ENCODE measurements around the gene MRPL52. TPM values are rescaled to one million over a fixed set of nuclear protein-coding genes. Genes with fewer than 3 reads are reported as not detected.

The MRPL52 gene
- total RNA-seq, 1 donor from 2014 or later: 65.2 TPM

DNA sequence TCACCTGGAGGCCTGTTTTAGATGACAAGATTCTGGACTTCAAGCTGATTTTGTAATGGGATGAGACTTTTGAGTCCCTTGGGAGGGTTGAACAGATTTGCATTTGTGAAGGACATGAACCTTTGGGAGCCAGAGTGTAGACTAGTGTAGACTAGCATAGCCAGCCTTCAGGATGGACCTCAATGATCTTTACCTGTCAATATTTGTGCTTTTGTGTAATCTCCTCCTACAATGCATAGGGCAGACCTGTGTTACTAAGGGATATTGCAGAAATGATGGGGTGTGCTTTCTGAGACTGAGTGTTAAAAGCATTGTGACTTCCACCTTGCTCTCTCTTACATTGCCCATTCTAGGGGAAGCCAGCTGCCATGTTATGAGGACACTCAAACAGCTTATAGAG lies 32.0 kb downstream of the MRPL52 start:
- intact Hi-C loops (cut with DNase I): no loop called here
- Histone ChIP-seq H3K27me3 (ENCODE audit: low read depth) (no peaks in the 10 kb centered on the region), H3K4me1 (no peaks in the 10 kb centered on the region), H3K27ac (no peak overlapping the region), H3K9me3 (no peaks in the 10 kb centered on the region), H3K36me3 (no peaks in the 10 kb centered on the region), H3K4me3 (no peak overlapping the region)
- DNase-seq (no peak), ATAC-seq (no peak)
- no peak for TF ChIP-seq CTCF (IDR thresholded peaks at IDR 0.05)

- TF ChIP-seq CTCF (IDR thresholded peaks at IDR 0.05): no peak
- H3K27ac ChIP-seq: no peak overlapping the region
- no peaks in the 10 kb centered on the region for H3K36me3 ChIP-seq
- no peaks in the 10 kb centered on the region for H3K9me3 ChIP-seq
- DNase-seq (no peak), ATAC-seq (no peak)
- no peak overlapping the region for H3K4me3 ChIP-seq
- peaks cover 2% of the 10 kb centered on the region for H3K4me1 ChIP-seq
- intact Hi-C loops (cut with DNase I): no loop called here
- H3K27me3 ChIP-seq (ENCODE audit: low read depth): no peaks in the 10 kb centered on the region
These were observed 35.3 kb downstream of the MRPL52 start for GRCh38 chr14:22864979-22865378.

DNA sequence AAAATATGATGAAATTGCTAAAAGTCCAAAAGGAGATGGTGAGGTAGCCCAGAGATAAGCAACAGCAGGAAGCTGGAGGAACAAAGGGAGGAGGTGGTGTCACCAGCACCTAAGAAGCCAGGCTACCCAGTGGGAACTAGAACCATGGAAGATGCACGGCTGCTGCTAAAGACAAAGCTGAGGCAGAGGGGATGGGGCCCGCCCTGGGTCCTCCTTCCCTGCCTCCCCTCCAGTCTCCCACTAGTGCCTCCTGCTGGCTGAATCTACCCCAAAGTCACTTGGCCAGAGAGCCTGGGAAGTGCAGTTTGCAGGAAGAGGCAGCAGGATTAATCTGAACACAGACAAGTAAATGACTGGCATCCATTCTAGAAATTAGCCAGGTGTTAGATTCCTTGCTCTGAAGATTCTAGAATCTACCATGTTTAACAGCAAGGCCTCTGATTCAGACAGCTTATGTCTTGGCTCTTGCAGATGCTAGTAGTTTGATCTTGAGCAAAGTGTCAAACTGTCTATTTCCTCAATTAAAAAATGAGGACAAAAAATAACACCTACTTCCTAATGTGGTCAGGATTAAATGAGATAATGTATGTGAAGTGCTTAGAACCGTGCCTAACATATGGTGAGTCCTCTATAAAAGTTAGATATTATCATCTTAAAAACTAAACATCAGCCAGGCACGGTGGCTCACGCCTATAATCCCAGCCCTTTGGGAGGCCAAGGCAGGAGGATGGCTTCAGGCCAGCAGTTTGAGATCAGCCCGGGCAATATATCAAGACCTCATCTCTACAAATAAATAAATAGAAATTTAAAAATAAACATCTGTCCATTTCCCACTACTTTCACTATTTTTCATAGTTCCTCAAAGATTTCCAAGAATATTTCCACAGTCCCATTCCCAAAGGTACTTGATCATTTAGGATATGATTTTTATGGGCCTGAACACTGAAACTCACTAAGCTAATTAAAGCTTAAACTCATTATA lies 36.0 kb downstream of the MRPL52 start:
- TF ChIP-seq CTCF (IDR thresholded peaks at IDR 0.05): no peak

GRCh38 chr14:22866874-22867273 lies 37.2 kb downstream of the MRPL52 start:
- H3K9me3 ChIP-seq: no peaks in the 10 kb centered on the region
- TF ChIP-seq CTCF (IDR thresholded peaks at IDR 0.05): no peak
- ATAC-seq: no peak
- no peaks in the 10 kb centered on the region for H3K36me3 ChIP-seq
- DNase-seq: no peak
- peaks cover 11% of the 10 kb centered on the region for H3K4me1 ChIP-seq
- H3K27ac ChIP-seq: no peak overlapping the region
- H3K27me3 ChIP-seq (ENCODE audit: low read depth): no peaks in the 10 kb centered on the region
- H3K4me3 ChIP-seq: no peak overlapping the region
- intact Hi-C loops (cut with DNase I): no loop called here

More for the DNA sequence above, 36.0 kb downstream of the MRPL52 start:
- intact Hi-C loops (cut with DNase I): no loop called here
- Histone ChIP-seq H3K9me3 (no peaks in the 10 kb centered on the region), H3K36me3 (no peaks in the 10 kb centered on the region), H3K27ac (no peak overlapping the region), H3K4me1 (peaks cover 9% of the 10 kb centered on the region), H3K4me3 (no peak overlapping the region), H3K27me3 (ENCODE audit: low read depth) (no peaks in the 10 kb centered on the region)
- DNase-seq: peak; percentile 14
- peak in 1 of 2 donors; percentile 21 for ATAC-seq

DNA sequence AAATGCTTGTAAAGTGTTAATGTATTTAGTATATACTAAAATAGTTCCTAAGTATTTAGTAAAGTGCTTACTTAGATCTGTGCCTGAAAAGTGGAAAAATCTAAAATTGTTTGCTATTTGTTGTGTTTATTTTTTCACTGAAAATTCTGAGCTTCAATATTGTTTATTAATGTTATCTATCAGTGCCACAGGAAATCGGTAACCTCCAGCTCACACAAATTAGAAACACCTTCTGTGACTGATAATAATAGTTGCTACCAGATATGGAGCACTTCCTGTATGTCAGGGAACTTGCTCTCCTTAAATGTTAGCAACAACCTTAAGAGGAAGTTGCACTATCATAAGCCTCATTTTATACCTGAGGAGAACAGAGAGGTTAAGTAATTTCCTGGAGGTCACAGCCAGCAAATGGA lies 41.1 kb downstream of the MRPL52 start:
- intact Hi-C loops (cut with DNase I): no loop called here
- no peak for TF ChIP-seq CTCF (IDR thresholded peaks at IDR 0.05)
- ATAC-seq: no peak
- Histone ChIP-seq H3K9me3 (no peaks in the 10 kb centered on the region), H3K27me3 (ENCODE audit: low read depth) (no peaks in the 10 kb centered on the region), H3K4me1 (peaks cover 29% of the 10 kb centered on the region), H3K4me3 (peak overlapping the region; percentile 87), H3K36me3 (peaks cover 28% of the 10 kb centered on the region), H3K27ac (peak overlapping the region; percentile 97)
- no peak for DNase-seq
